ENCODE measurements around the gene TRIM29.

- TF ChIP-seq, protein P1, sequence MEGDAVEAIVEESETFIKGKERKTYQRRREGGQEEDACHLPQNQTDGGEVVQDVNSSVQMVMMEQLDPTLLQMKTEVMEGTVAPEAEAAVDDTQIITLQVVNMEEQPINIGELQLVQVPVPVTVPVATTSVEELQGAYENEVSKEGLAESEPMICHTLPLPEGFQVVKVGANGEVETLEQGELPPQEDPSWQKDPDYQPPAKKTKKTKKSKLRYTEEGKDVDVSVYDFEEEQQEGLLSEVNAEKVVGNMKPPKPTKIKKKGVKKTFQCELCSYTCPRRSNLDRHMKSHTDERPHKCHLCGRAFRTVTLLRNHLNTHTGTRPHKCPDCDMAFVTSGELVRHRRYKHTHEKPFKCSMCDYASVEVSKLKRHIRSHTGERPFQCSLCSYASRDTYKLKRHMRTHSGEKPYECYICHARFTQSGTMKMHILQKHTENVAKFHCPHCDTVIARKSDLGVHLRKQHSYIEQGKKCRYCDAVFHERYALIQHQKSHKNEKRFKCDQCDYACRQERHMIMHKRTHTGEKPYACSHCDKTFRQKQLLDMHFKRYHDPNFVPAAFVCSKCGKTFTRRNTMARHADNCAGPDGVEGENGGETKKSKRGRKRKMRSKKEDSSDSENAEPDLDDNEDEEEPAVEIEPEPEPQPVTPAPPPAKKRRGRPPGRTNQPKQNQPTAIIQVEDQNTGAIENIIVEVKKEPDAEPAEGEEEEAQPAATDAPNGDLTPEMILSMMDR (IDR thresholded peaks at IDR 0.05) = no peak
- TF ChIP-seq POLR2AphosphoS5 (IDR thresholded peaks at IDR 0.05) (no peak), POLR2A (IDR thresholded peaks at IDR 0.05) (no peak)
Measured at GRCh38 chr11:120086651-120087050, 51.3 kb downstream of the TRIM29 start.
